Suppressor macrophage treated with lipopolysaccharide for 1 hour (primary cell): ENCODE data around the gene BCL2.

Experiments
- DNase-seq, 3 donors: peaks; one replicate each; pipeline ENCODE4 v3.0.0-alpha.2; 2020 to 2022

The BCL2 gene

GRCh38 chr18:63179422-63179821, 140.1 kb downstream of the BCL2 start:
- DNase-seq: no peak

GRCh38 chr18:63178971-63179370, 140.6 kb downstream of the BCL2 start:
- DNase-seq: no peak

- DNase-seq: no peak
These were observed 141.4 kb downstream of the BCL2 start for GRCh38 chr18:63177919-63178821.

GRCh38 chr18:63177259-63177658, 142.3 kb downstream of the BCL2 start:
- DNase-seq: no peak

GRCh38 chr18:63175264-63175663, 144.3 kb downstream of the BCL2 start:
- DNase-seq: no peak

- DNase-seq: no peak
These were observed 145.6 kb downstream of the BCL2 start for GRCh38 chr18:63173983-63174382.

GRCh38 chr18:63169853-63170252, 149.7 kb downstream of the BCL2 start:
- DNase-seq: no peak

GRCh38 chr18:63168287-63168686, 151.3 kb downstream of the BCL2 start:
- DNase-seq: no peak

- no peak for DNase-seq
These were observed 153.4 kb downstream of the BCL2 start for GRCh38 chr18:63166142-63166541.

- no peak for DNase-seq
These were observed 155.2 kb downstream of the BCL2 start for GRCh38 chr18:63164396-63164795.

- peak; percentile 74 to 75 (median 74) for DNase-seq
These were observed 157.1 kb downstream of the BCL2 start for GRCh38 chr18:63162271-63163014.

GRCh38 chr18:63161761-63162195, 157.8 kb downstream of the BCL2 start:
- DNase-seq: peak; percentile 96 to 99 (median 98)

GRCh38 chr18:63161032-63161760, 158.4 kb downstream of the BCL2 start:
- peak; percentile 47 to 77 (median 64) for DNase-seq

GRCh38 chr18:63160172-63160995, 159.2 kb downstream of the BCL2 start:
- DNase-seq: no peak

GRCh38 chr18:63159590-63159989, 160.0 kb downstream of the BCL2 start:
- no peak for DNase-seq

GRCh38 chr18:63158676-63159291, 160.8 kb downstream of the BCL2 start:
- DNase-seq: peak; percentile 78 to 93 (median 84)

GRCh38 chr18:63158012-63158631, 161.4 kb downstream of the BCL2 start:
- no peak for DNase-seq

GRCh38 chr18:63157293-63158011, 162.1 kb downstream of the BCL2 start:
- DNase-seq: no peak

GRCh38 chr18:63155910-63156773, 163.4 kb downstream of the BCL2 start:
- DNase-seq: no peak
